Esophagus muscularis mucosa (tissue), 4 donors: ENCODE measurements around the gene WDFY2. TPM values are rescaled to one million over a fixed set of nuclear protein-coding genes. Genes with fewer than 3 reads are reported as not detected.
"Not testable (repeated sequence)": the region's sequence is repeated elsewhere in the genome, so short reads cannot be mapped to it uniquely, and the experiment has no call there.

ENCODE experiments used
- DNase-seq: peaks from one replicate; pipeline ENCODE4 v3.0.0-alpha.2; 2017; ENCODE audit errors: extremely low spot score
- H3K27ac ChIP-seq, 4 donors: fragments of 200-600 bp; sonication (generic); replicated peaks in 1 of 4; 1 replicate in 3 of 4; 2 replicates in 1 of 4; pipeline ENCODE4 v1.5.1; 2016 to 2019; ENCODE audit warnings: mild to moderate bottlenecking in 1 of 4
- H3K27me3 ChIP-seq, 4 donors: fragments of 200-600 bp; sonication (generic); one replicate each; pipeline versions ENCODE4 v1.5.1 to v1.6.0; 2016 to 2019
- H3K36me3 ChIP-seq, 4 donors: fragments of 200-600 bp; sonication (generic); one replicate each; pipeline ENCODE4 v1.5.1; 2016 to 2019
- H3K4me1 ChIP-seq, 4 donors: fragments of 200-600 bp; sonication (generic); one replicate each; pipeline ENCODE4 v1.5.1; 2016 to 2019
- H3K4me3 ChIP-seq, 4 donors: fragments of 200-600 bp; sonication (generic); 1 replicate in 2 of 4; 2 replicates in 2 of 4; pipeline ENCODE4 v1.5.1; 2016 to 2019; ENCODE audit warnings: mild to moderate bottlenecking in 4 of 4, moderate library complexity in 1 of 4
- H3K9me3 ChIP-seq, 4 donors: fragments of 200-600 bp; sonication (generic); 1 replicate in 3 of 4; 2 replicates in 1 of 4; pipeline ENCODE4 v1.5.1; 2016 to 2019
- EP300 ChIP-seq: sonication (generic); formaldehyde crosslinking; IDR thresholded peaks from one replicate; pipeline ENCODE4 v1.6.1; 2017; ENCODE audit warnings: antibody characterized with exemption
- POLR2A ChIP-seq: fragments of 450-650 bp; IDR thresholded peaks from one replicate; pipeline ENCODE4 v1.6.1; 2017; ENCODE audit warnings: antibody characterized with exemption, moderate library complexity, mild to moderate bottlenecking, low read depth
- POLR2AphosphoS5 ChIP-seq, 2 donors: sonication (generic); formaldehyde crosslinking; IDR thresholded peaks; one replicate each; pipeline ENCODE4 v1.6.1; 2017; ENCODE audit warnings: antibody characterized with exemption in 2 of 2
- WGBS: methylation state at CpG from one replicate; pipeline ENCODE4 v1.1.5; 2018; 5-methylcytosine and 5-hydroxymethylcytosine counted together
- intact Hi-C: fragments of 100-400 bp; cut with DNase I; formaldehyde crosslinking; loops from one replicate; pipeline ENCODE4 v1.15.1; 2023
- total RNA-seq, 4 donors: library from RNA; depleted of rRNA; stranded (reverse); fragments of >200 nt; gene quantifications; one replicate each; pipeline versions ENCODE4 v1.1.0 to v1.2.1, GENCODE V29; 2016
- TF ChIP-seq, protein P1 (sequence below), 3 experiments: fragments of 200-600 bp in 2 of 3; fragments of 450-650 bp in 1 of 3; sonication (generic) in 2 of 3; IDR thresholded peaks; one replicate each; pipeline ENCODE4 v1.5.1; 2017 to 2019; ENCODE audit warnings: antibody characterized with exemption in 3 of 3, mild to moderate bottlenecking in 2 of 3, moderate library complexity in 1 of 3

Gene WDFY2
- total RNA-seq, 4 donors from 2014 or later, result 4.7 to 8.7 (median 5.7) TPM

- no peak for TF ChIP-seq POLR2A
- intact Hi-C loops, result no loop called here
Observed at GRCh38 chr13:51645761-51646670, 61.8 kb downstream of the WDFY2 start.

DNA sequence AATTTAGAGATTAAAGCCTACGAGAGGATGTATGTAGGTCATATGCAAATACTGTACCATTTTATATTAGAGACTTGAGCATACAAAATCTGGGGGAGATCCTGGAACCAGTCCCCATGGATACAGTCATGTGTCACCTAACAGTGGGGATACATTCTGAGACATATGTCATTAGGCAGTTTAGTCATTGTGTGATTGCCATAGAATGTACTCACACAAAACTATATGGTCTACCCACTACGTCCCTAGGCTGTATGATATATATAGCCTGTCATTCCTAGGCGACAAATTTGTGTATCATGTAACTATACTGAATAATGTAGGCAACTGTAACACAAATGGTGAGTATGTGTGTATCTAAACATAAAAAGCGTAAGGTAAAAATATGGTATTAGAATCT is 62.8 kb downstream of the WDFY2 start:
- H3K27ac ChIP-seq, result no peak overlapping the region
- H3K36me3 ChIP-seq, result no peaks in the 10 kb centered on the region
- TF ChIP-seq, protein P1, sequence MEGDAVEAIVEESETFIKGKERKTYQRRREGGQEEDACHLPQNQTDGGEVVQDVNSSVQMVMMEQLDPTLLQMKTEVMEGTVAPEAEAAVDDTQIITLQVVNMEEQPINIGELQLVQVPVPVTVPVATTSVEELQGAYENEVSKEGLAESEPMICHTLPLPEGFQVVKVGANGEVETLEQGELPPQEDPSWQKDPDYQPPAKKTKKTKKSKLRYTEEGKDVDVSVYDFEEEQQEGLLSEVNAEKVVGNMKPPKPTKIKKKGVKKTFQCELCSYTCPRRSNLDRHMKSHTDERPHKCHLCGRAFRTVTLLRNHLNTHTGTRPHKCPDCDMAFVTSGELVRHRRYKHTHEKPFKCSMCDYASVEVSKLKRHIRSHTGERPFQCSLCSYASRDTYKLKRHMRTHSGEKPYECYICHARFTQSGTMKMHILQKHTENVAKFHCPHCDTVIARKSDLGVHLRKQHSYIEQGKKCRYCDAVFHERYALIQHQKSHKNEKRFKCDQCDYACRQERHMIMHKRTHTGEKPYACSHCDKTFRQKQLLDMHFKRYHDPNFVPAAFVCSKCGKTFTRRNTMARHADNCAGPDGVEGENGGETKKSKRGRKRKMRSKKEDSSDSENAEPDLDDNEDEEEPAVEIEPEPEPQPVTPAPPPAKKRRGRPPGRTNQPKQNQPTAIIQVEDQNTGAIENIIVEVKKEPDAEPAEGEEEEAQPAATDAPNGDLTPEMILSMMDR (IDR thresholded peaks at IDR 0.05), result no peak
- TF ChIP-seq POLR2AphosphoS5 (IDR thresholded peaks at IDR 0.05) (no peak), EP300 (no peak), POLR2A (no peak)
- no peaks in the 10 kb centered on the region for H3K27me3 ChIP-seq
- intact Hi-C loops, result no loop called here
- DNase-seq, result no peak
- H3K4me3 ChIP-seq, result no peak overlapping the region
- peaks cover 19 to 36% (median 32%) of the 10 kb centered on the region in 4 donors for H3K4me1 ChIP-seq
- H3K9me3 ChIP-seq, result no peaks in the 10 kb centered on the region
- WGBS, result 90% methylated on average over 4 of the region's 4 CpGs

More at GRCh38 chr13:51645761-51646670, 61.8 kb downstream of the WDFY2 start:
- Histone ChIP-seq H3K27me3 (no peaks in the 10 kb centered on the region), H3K4me1 (peaks cover 19 to 36% (median 32%) of the 10 kb centered on the region in 4 donors), H3K36me3 (no peaks in the 10 kb centered on the region), H3K9me3 (no peaks in the 10 kb centered on the region), H3K27ac (no peak overlapping the region), H3K4me3 (no peak overlapping the region)
- WGBS, result 87% methylated on average over 10 of the region's 10 CpGs
- DNase-seq, result no peak

- DNase-seq, H3K36me3 ChIP-seq, H3K4me3 ChIP-seq, intact Hi-C loops, H3K27me3 ChIP-seq, H3K9me3 ChIP-seq, H3K4me1 ChIP-seq, H3K27ac ChIP-seq: not testable (repeated sequence)
- 94% methylated on average over 3 of the region's 3 CpGs for WGBS
Observed at GRCh38 chr13:51652193-51652592, 67.9 kb downstream of the WDFY2 start.

DNA sequence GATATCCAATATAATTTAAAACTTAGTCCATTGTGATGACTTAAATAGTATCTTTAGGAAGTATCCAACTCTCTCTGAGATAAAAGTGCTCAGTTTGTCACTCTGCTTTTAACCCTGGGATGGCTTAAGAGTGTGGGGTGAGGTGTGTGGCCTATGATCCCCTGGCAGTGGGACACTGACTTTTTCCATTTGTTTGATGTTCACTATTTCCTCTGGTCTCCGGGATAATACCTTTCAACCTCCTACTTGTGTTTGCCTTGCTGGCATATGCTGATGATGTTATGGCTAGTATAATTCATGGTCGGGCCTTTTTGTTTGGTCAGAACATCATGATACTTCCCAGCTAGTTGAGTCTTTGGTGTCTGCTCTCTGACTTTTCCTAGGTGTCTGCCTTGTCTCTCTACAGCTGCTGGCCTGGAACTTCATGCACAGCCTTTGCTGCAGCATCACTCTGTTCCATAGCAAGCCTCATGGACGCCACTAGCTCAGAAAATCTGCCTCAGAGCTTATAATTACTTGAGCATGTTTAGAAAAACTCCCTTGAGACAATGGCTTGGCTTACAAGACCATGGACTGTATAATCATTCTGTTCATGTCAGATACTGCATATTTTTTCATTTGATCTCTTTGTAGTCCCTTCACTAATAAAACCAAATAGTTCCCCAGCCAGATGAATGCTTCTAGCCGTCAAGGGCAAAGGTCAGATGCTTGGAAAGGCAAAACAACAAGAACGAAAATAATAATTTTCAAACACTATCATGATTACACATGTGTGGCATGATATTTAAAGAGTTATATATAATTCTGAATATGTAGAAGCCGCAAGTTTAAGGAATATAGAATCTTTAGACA is 75.2 kb downstream of the WDFY2 start:
- Histone ChIP-seq H3K4me1 (peaks cover 0 to 16% (median 0%) of the 10 kb centered on the region in 4 donors), H3K27ac (no peak overlapping the region), H3K36me3 (peaks cover 0 to 6% (median 0%) of the 10 kb centered on the region in 4 donors), H3K4me3 (no peak overlapping the region), H3K27me3 (no peaks in the 10 kb centered on the region), H3K9me3 (no peaks in the 10 kb centered on the region)
- no peak for DNase-seq
- intact Hi-C loops, result no loop called here
- 70% methylated on average over 6 of the region's 6 CpGs for WGBS
- TF ChIP-seq POLR2A (no peak), POLR2AphosphoS5 (IDR thresholded peaks at IDR 0.05) (no peak), EP300 (no peak)
- TF ChIP-seq, protein P1 (IDR thresholded peaks at IDR 0.05), result no peak

DNA sequence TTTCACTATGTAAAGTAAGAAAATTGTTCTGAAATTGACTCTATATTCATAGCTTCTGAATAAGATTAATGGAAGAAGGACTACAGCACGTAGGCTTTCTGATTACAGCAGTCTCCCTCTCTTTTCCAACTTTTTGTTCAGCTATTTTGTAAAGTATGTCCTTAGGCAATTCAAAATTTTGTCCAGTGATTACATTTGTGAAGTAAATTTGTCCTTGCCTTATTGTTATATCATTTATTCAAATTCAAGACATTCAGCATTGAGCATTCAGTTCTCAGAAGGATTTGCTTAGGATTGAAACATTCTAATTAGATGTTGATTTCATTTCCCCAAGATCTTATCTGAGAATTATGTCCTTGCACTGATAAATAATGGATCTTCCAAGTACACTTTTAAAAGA is 76.6 kb downstream of the WDFY2 start:
- H3K4me3 ChIP-seq, result no peak overlapping the region
- 88% methylated on average over 1 of the region's 1 CpG for WGBS
- peaks cover 0 to 16% (median 0%) of the 10 kb centered on the region in 4 donors for H3K4me1 ChIP-seq
- intact Hi-C loops, result no loop called here
- no peaks in the 10 kb centered on the region for H3K9me3 ChIP-seq
- DNase-seq, result no peak
- H3K27ac ChIP-seq, result no peak overlapping the region
- H3K36me3 ChIP-seq, result peaks cover 0 to 6% (median 0%) of the 10 kb centered on the region in 4 donors
- TF ChIP-seq EP300 (no peak), POLR2AphosphoS5 (IDR thresholded peaks at IDR 0.05) (no peak), POLR2A (no peak)
- TF ChIP-seq, protein P1 (IDR thresholded peaks at IDR 0.05), result no peak
- H3K27me3 ChIP-seq, result no peaks in the 10 kb centered on the region
